OCI-LY7 (cell line): Measurements from ENCODE around the gene CAVIN1.

Experiments used
- EZH2phosphoT487 ChIP-seq: fragments of 200-600 bp; sonication (generic); IDR thresholded peaks from 2 replicates; pipeline ENCODE4 v1.6.1; 2018; ENCODE audit warnings: low read depth, borderline replicate concordance, mild to moderate bottlenecking, mixed run types, antibody characterized with exemption, low read length, moderate library complexity, mixed read lengths
- TF ChIP-seq, protein P1 (sequence below): fragments of 200-600 bp; sonication (generic); conservative IDR thresholded peaks from 2 replicates; pipeline ENCODE4 v1.5.1; 2014; ENCODE audit warnings: mild to moderate bottlenecking, antibody characterized with exemption, low read length, moderate library complexity, mixed read lengths

DNA sequence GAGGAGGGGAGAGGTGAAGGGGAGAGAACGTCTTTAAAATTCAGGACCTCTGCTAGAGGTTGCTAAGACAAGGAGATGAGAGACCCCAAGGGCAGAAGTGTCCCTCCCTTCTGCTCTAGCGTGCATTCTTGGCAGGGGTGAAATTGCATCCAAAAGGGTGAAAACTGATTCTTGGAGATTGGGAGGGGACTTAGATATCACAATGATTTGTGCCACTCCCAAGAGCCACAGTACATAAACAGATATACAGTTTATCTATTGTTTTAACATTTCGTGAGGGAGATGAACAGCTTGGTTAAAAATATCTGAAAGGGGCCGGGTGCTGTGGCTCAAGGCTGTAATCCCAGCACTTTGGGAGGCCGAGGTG lies 12.8 kb downstream of the CAVIN1 start:
- TF ChIP-seq, protein P1, sequence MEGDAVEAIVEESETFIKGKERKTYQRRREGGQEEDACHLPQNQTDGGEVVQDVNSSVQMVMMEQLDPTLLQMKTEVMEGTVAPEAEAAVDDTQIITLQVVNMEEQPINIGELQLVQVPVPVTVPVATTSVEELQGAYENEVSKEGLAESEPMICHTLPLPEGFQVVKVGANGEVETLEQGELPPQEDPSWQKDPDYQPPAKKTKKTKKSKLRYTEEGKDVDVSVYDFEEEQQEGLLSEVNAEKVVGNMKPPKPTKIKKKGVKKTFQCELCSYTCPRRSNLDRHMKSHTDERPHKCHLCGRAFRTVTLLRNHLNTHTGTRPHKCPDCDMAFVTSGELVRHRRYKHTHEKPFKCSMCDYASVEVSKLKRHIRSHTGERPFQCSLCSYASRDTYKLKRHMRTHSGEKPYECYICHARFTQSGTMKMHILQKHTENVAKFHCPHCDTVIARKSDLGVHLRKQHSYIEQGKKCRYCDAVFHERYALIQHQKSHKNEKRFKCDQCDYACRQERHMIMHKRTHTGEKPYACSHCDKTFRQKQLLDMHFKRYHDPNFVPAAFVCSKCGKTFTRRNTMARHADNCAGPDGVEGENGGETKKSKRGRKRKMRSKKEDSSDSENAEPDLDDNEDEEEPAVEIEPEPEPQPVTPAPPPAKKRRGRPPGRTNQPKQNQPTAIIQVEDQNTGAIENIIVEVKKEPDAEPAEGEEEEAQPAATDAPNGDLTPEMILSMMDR, result no peak
- no peak for TF ChIP-seq EZH2phosphoT487
